GM18508 (cell line): ENCODE results near the gene CELSR1.
"Not testable (repeated sequence)": the region's sequence is repeated elsewhere in the genome, so short reads cannot be mapped to it uniquely, and the experiment has no call there.

Source experiments
- ATAC-seq: cut with Tn5 transposase; IDR thresholded peaks from one replicate; pipeline ENCODE4 v1.9.1; 2021; ENCODE audit warnings: moderate number of reproducible peaks; ENCODE audit not compliant: insufficient read depth, unreplicated experiment

Gene CELSR1

DNA sequence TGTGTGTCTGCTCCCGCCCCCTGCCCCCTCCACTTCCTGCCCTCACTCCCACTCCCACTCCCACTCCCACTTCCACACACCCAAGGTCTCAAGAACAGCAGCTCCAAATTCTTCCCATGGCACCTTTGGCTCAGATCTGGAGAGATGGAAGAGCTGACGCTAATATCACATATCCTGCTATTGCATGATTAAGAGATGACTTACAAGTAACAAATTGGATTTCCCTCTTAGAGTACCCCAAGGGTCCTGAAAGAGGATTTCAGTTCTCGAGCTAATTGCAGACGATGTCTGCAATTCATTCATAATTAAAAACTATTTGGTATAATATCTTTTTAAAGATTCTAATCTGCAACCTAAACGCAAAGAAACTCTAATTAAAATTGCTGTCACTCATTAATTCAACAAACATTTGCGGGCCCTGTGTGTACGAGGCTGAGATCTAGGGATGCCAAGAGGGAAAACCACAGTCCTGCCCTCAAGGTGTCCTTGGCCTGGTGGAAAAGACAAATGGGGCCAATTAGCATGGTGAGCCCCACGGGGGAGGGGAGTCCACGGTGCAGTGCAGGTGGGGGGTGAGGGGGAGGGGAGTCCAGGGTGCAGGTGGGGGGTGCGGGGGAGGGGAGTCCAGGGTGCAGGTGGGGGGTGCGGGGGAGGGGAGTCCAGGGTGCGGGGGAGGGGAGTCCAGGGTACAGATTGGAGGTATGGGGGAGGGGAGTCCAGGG lies 50.3 kb downstream of the CELSR1 start:
- ATAC-seq: no peak

DNA sequence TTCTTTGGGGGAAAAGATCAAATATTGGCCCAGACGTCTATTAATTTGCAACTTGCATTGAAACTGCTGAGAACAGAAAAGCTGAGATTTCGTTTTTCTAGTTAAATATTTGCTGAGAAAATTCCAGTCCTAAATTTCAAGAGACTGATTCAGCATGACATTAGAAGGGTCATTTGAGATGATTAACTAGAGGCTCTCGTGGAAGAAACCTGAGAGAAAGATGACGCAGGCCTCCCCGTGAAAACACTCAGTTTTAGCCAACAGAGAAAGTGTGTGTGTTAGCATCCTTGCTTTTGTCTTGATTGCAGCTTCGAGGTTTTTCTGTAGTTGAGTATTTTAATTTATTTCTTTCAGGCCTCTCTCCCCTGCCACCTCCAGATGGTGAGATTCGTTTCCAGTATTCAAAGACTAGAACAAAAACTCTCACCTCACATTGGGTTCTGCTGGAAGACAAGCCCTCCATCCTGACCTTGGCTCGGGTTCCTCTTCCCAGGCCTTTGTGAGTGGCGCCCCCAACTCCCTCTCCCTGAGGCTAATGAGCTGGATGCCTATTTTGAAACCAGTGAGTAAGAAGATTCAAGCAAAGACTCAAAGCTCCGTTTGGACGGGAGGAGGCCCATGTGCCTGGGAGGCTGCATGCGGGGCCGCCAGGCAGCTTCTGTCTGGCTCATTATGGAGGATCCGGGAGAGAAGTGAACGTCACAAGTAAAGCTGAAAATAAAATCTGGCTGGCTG lies 52.4 kb downstream of the CELSR1 start:
- no peak for ATAC-seq

DNA sequence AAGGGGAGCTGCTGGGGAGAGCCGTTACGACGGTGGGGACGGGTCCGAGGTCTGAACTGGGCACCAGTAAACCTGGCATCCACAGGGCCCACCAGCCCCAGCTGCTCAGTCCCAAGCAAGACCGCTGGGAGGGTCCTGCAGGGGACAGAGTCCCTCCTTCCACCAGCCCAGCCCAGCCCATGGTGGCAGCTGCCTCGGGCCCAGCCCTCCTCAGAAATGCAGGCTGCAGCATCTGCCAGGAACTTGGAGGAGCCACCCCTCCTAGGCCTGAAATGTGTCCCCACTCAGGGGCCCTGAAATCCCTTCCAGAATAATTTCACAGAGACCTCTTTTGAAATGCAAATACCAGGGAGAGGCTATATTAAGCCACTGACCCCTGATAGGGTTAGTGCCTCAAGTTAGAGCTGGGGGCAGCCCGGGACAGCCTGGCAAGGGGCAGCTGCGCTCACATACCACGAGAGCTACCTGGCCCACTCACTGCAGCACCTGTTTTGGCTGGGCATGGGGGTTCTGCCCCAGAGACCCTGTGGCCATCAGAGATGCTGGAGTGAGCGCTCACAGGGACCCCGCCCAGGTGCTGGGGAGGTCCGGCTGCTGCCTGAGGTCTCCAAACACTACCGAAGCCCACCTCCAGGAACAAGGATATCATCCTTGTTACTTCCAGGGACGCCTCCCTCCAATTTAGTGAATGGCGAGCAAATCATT lies 53.1 kb downstream of the CELSR1 start:
- no peak for ATAC-seq

DNA sequence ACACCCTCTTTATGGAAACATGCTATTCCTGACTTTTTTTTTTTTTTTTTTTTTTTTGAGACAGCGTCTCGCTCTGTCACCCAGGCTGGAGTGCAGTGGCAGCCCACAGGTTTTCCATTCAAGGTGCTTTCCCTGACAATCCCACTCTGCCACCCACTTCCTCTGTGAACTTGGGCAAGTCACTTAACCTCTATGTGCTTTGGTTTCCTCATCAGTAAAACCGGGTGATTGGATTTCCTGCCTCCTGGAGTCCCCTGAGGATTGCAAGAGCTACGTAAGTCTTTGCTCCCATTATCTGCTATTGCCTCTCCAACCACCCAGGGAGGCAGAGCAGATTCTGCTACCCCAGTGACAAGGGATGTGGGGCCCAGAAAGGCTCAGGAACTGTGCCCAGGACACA lies 54.1 kb downstream of the CELSR1 start:
- ATAC-seq: no peak

DNA sequence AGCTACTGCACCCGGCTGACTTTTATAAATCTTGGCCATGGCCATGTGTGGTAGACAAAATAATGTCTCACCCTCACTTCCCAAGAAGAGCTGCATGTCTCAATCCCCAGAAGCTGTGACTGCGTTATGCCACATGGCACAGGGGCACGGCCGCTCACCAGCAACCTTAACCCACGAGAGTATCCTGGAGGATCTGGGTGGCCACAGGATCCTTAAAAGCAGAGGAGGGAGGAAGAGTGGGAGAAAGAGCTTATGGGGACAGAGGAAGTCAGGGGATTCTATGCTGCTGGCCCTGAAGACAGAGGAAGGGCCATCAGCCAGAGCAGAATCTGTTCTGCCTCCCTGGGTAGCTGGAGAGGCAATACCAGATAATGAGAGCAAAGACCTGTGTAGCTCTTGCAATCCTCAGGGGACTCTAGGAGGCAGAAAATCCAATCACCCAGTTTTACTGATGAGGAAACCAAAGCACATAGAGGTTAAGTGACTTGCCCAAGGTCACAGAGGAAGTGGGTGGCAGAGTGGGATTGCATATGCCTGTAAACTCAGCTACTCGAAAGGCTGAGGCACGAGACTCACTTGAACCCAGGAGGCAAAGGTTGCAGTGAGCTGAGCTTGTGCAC lies 55.3 kb downstream of the CELSR1 start:
- ATAC-seq: no peak

DNA sequence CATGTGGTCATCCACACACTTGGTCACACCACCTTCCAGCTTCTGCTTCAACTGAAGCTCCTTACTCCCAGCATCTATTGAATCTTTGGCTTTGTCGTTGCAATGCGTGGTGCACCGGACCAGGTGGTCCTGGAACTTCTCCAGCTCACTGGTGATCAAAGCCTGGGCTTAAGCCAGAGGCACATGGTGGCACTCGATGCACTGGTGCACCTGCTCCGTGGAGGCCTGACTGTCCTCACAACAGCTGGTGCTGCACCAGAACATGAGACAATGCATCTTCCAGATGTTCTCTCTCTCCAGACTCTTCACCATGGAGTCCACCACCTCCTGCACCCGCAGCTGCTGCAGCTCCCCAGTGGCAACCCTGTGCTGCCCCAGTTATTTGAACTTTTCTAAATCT lies 56.0 kb downstream of the CELSR1 start:
- ATAC-seq: no peak

DNA sequence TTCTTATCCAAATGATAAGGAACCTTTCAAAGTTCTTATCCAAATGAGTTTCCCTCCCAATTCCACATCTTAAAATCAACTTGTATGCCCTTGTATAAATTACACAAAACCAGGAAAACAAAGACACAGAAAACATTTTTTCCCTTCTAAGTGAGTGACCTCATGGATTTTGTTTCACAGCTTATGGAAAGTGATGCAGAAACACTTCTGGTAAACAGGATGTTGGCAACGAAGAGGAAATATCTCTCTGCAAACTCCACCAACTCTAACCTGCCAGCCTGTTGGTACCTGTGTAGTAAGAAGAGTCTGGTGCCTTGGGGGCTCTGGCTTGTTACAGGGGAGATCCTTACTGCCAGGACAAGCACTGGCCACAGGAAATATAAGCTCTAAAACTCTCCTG lies 57.0 kb downstream of the CELSR1 start:
- ATAC-seq: no peak

DNA sequence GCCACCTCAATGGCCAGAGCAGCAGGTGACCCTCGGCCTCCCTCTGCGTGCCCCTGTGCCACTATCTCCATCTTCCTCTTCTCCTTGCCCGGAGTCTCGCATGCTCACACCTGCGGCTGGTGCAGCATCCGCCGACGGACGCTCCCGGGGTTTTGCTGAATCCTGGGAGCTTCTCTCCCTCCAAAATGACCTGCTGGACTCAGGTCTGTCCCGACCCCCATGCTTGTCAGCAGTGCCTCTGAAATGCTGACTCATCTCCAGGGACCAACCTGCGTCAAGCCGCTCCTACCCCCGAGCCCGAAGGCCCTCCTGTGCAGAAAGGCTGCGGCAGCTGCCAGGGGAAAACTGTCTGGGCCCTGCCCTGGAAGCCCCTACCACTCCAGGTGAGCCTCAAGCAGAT lies 58.4 kb downstream of the CELSR1 start:
- no peak for ATAC-seq

DNA sequence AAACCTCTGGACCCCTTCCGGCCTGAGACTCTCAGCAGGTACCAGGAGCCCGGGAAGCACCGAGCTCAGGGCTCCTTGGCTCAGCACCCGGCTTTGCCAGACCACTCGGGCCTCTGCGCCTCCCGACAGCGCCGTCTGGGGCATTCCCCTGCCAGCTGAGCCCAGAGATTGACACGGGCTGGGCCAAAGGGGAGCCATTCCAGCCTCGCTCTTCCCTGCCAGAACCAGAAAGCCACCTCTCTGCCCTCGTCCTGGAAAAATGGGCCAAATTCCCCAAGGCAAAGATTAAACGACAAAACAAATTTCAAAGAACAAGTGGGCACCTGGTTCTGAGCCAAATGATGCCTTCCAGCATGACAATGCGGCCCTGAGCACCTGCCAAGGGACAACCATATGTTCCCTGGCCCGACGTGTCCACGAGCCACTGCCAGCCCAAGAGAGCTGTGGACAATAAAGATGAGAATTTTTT lies 59.3 kb downstream of the CELSR1 start:
- no peak for ATAC-seq

DNA sequence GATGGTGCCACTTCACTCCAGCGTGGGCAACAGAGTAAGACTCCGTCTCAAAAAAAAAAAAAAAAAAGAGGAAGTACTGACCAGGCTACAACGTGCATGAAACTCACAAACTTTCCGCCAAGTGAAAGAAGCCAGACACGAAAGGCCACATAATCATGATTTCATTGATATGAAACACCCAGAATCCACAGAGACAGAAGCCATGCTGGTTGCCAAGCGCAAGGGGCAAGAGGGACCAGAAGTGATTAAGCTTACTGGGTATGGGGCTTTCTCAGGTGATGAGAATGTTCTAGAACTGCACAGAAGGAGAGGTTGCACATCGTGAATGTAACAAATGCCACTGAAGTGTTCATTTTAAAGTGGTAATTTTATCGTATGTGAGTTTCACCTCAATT lies 60.9 kb downstream of the CELSR1 start:
- ATAC-seq: no peak

DNA sequence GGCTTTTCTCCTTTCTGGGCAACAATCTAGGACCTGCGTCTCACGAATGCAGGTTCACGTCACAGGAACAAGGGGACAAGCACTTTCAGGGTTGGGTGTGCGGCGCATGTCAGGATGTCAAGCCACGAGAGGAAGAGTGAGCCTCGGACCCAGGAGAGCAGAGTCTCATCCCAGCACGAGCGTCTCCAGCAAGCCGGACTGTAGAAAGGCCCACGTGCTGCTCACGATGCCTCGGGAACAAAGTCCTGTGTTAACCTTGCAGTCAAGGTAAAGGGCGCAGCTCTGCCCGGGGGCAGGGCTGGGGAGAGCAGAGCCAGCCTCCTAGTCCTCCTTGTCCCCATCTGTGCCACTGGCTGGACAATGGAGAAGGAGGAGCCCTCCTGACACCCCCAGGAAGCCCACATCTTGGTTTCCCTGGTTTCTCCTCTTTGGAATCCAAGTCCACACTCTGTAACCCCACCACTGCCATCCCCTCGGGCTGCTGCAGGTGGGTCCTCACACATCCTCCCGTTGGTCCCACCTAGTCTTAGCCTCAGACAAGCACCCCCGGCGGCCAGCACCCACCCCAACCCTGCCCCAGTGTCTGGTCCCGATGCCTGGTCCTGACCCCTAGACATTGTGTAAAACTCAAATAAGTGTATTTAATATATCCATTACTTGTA lies 63.4 kb downstream of the CELSR1 start:
- ATAC-seq: no peak

DNA sequence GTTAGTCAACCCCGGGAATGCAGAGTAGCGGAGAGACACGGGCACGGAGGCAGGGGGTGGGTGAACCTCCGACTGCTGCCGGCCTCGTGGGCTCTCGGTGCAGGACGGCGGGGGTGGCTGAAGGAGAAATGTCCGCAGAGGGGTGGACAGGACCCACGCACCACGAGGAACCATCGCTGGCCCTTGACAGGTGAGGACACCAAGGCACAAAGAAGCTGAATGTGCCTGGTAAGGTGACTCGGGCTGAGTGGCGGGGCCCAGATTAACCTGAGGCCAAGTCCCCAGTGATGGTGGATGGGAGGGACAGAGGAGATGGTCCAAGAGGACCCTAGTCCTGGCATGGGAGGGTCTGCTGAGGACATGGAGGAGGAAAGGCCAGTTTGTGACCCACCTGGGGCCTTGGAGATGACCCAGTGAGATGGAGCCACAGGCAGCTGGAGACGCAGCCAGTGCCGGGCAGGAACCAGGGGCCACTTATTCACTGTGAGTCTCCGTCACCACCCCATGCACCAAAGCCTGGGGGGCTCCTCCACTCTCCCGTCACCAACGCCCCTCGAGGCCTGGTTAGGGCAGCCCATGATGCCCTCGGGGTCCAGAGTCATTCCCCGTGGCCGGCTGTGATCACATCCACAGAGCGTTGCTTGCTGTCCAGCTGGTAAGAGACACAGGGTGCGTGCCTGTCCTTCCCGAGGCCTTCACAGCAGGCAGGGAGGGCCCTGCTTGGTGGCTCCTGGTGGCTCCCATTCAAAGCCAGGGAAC lies 64.2 kb downstream of the CELSR1 start:
- ATAC-seq: no peak

DNA sequence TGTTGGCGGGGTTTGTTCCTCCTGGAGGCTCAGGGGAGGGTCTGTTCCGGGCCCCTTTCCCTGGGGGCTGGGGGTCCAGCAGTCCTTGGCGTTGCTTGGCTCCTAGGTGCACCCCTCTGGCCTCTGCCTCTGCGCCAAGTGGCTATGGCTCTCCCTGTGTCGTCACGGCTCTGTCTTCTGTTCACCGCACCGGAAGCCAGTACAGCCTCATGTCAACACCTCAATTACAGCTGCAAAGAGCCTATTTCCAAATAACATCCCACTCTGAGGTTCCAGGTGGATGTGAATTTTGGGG lies 64.8 kb downstream of the CELSR1 start:
- ATAC-seq: no peak

DNA sequence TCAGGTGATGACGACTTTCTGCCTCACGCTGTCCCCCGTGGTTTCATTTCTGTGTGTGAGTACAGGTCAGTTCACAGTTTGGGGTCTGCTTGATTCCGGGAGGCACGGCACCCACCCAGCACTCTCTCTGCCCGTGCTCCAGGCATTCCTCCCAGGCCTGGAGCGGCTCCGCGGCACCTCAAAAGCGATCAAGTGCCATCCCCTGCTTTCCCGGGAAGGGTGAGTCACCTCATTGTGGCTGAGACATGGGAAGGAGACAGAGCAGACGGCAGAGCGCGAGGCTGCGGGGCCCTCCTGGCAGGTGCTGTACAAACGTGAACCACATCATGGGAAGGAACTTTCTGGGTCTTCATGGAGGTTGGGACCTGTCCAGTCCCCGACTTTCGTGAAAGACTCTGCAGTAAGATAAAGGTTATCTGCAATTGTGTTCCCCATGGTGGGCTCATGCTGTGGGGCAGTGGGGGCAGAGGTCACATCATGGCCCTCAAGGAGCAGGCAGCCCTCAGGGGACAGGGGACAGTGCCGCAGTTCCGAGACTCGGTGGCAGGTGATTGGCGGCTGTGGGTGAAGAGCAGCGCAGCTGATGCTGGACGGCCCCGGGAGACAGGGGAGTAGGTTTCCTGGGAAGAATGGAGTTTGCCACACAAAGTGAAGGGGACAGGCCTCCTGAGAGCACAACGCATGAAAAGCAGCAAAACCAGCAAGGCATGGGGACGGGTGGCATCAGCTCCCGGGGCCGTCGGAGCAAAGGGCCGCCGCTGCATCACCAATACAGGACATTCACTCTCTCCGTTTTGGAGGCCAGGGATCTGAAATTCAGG lies 65.3 kb downstream of the CELSR1 start:
- no peak for ATAC-seq

DNA sequence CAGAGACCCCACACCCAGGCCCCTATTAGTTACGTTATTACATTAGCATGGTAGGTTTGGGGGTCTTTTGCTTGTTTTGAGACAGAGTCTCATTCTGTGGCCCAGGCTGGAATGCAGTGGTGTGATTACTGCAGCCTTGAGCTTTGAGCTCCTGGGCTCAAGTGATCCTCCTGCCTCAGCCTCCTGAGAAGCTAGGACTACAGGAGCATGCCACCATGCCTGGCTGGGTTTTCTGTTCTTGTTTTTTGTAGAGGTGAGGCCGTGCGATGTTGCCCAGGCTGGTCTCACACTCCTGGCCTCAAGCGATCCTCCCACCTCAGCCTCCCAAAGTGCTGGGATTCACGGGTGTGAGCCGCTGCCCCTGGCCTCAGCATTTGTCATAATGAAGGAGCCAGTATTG lies 66.1 kb downstream of the CELSR1 start:
- ATAC-seq: not testable (repeated sequence)

DNA sequence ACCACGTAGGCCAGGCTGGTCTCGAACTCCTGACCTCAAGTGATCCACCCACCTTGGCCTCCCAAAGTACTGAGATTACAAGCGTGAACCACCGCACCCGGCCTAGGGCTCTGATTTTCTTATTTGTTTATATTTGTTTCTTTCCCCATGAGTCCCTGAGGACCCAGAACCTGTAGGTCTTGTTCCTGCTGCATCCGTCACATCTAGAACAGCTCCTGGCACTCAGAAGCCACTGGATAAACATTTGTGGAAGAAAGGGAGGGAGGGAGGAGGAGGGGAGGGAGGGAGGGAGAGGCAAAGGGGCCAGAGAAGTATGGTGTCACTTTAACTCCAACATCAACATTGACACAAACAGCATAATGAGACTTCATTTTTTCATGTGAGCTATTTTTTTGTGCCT lies 67.7 kb downstream of the CELSR1 start:
- no peak for ATAC-seq

DNA sequence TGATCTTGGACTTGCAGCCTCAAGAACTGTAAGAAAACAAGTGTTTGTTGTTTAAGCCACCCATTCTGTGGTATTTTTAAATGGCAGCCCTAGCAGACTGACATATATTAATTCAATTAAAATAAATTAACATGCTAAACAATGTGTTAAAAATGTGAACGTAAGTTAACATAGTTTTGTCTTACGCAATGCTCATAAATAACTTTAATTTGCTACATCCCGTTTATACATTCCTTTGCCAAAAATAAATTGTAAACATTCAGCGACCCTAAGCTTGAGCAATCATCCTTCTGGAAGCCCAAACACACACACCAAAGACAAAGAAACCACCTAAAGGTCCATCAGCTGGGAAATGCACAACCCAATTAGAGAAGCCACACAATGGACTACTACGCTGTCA lies 70.4 kb downstream of the CELSR1 start:
- ATAC-seq: no peak

DNA sequence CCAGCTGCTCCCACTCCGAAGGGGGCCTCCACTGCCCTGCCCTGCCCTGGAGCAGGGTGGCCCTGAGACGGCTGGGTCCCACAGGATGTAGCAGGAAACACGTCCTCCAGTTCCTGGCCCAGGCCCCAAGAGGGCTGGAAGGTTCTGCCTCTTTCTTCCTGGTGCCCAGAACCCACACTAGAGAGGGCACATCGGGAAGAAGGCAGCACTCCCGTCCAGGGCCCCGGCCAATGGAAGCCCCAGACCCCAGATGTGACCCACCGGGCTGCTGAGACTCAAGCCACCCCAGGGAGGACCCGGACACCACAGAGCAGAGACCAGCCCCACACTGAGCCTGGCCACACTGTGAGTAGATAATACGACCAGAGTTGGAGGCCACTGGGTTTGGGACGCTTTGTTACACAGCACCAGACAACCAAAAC lies 71.2 kb downstream of the CELSR1 start:
- no peak for ATAC-seq

DNA sequence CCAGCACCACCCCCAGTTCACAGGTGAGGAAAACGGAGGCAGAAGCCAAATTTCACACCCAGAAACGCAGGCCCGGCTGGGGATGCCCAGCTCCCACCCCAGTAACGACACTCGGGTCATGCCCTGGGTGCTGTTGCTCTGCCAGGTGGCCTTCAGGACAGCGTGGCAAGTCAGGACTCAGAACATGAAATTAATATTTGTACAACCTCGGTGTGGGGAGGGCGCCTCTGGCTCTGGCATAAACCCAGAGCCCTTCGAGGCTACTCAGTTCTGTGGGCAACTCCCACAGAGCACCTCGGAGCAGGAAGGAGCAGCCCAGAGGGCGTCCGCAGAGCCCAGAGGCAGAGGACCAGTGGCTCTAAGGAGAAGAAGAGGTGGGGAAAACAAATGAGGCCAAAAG lies 71.6 kb downstream of the CELSR1 start:
- ATAC-seq: no peak
